Hematopoietic multipotent progenitor cell (in vitro differentiated cells): ENCODE measurements around the gene GTF2A2. TPM values are rescaled to one million over a fixed set of nuclear protein-coding genes. Genes with fewer than 3 reads are reported as not detected.
"Not testable (repeated sequence)": the region's sequence is repeated elsewhere in the genome, so short reads cannot be mapped to it uniquely, and the experiment has no call there.

Experiments
- DNase-seq, 3 donors: peaks; one replicate each; pipeline ENCODE4 v3.0.0-alpha.2; 2011 to 2015; ENCODE audit warnings: low read depth in 2 of 3, low spot score in 2 of 3
- total RNA-seq: library from RNA; depleted of rRNA; stranded (reverse); fragments of >200 nt; gene quantifications from one replicate; pipeline ENCODE4 v1.2.3, GENCODE V29; 2012

The GTF2A2 gene, protein sequence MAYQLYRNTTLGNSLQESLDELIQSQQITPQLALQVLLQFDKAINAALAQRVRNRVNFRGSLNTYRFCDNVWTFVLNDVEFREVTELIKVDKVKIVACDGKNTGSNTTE
- 20.7 TPM for total RNA-seq

DNA sequence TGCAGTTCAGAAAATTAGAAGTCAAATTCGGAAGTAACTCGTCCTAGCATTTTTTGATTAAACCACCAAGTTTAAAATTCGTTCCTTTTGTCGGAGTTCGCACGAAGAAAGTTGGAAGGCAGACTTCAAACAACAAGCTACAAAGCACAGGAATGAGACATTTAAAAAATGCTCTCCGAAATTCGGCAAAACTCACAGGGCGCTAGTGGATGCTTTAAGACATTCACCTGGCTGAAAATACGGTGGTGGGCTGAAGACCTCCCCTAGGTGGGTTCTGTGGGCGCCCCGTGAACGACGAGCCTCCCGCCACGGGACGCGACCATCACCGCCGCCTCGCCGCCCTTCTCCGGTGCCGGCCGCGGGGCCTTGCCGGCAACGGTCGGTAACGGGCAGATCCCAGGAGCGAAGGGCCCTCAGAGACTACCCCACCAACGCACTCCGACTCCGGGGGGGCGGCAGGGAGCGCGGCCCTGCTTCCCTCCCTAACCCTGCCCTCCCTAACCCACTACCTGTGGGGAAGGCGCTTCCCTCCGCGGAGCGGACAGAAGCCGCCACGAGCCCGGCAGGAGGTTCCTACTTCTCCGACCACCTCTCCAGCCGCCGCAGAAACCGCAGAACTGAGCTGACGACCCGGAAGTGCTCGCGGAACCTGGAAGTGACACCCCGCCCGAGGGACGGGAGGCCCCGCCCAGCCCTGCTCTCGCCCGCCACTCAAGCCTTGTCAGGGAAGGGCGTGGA, at the start of gene GTF2A2:
GTF2A2 (minus strand) TSS at position 619 of the 738 bp plus-strand sequence. CDS start 5,238 bp downstream, outside the sequence.
- peak; percentile 66 to 97 (median 96) for DNase-seq

- no peak for DNase-seq
These were observed 46.9 kb upstream of the GTF2A2 start for GRCh38 chr15:59703979-59704796.

GRCh38 chr15:59702351-59702750, 45.0 kb upstream of the GTF2A2 start:
- no peak for DNase-seq

DNA sequence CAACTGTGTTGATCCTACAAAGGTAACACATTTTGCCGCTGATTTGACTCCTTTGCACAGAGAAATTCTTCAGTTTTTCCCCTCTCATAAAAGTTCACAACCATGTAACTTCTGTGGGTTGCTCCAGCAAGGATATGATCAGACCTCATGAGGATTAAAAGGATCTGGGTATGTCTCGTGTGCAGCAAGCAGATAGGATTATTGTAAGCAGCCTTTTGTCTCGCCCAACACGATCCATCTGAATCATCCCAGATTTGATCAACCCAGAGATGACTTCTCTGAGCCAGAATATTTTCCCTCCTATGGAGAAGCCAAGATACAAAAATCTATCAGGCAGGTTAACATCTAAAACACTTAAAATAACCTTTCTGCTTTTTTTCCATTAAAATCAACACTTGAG, 44.6 kb upstream of the GTF2A2 start:
- DNase-seq = no peak

DNA sequence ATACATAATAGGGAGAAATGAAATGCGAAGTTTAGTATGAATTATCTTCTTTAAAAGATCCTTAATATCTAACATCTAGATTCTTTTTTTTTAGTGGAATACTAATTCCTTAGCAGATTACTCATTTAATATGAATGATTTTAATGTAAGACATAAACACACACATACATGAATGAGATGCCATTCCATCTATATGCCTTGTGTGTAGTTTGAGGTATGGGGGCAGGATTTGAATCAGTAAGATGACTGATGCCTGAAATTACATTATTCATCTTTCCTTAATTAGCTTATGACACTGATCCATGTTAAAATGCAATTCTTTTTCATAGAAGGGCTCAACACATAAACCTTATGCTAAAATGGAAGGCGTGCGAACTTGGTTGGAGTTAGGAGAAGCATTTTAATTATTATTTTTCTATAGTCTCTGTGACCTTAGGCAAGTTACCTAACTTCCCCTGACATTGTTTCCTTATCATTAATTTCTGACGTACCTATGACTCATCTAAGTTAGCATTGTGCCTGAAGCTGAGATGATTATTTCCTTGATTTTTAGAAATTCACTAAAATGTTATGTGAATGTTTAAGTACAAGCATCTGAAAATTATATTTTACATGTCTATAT, 42.6 kb upstream of the GTF2A2 start:
- no peak for DNase-seq

DNA sequence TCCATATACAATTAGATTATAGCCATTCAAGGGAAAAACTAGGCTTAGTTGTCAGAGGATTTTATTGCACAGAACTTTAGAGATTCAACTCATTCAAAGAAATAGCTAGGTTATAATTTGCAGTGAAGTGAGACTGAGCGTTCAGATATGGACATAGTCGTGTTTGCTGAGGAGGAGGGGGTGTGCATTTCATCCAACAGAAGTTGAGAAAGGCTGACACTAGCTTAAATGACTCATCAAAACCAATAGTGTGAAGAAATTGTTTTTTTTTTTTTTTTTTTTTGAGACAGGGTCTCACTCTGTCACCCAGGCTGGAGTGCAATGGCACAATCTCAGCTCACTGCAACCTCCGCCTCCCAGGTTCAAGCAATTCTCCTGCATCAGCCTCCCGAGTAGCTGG, 40.8 kb upstream of the GTF2A2 start:
- DNase-seq = not testable (repeated sequence)

- DNase-seq = no peak
These were observed 39.0 kb upstream of the GTF2A2 start for GRCh38 chr15:59696332-59696731.

DNA sequence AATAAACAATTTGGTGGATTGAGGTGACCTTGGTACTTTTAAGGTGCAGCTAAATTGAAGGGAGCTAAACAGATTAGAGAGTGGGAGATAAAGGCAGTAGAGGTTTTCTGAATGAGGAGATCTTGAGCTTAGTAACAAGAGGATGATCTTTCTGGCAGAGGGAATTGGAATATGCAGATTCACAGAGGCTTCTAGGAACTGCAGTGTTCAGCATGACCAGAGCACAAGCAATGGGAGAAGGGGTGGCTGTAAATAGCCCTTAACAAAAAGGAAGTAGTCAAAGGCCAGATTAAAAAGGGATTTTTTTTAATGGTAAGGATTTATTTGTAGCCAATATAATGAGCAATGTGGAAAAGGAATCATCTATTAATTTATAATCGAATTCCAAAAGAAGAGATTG, 37.5 kb upstream of the GTF2A2 start:
- no peak for DNase-seq

DNA sequence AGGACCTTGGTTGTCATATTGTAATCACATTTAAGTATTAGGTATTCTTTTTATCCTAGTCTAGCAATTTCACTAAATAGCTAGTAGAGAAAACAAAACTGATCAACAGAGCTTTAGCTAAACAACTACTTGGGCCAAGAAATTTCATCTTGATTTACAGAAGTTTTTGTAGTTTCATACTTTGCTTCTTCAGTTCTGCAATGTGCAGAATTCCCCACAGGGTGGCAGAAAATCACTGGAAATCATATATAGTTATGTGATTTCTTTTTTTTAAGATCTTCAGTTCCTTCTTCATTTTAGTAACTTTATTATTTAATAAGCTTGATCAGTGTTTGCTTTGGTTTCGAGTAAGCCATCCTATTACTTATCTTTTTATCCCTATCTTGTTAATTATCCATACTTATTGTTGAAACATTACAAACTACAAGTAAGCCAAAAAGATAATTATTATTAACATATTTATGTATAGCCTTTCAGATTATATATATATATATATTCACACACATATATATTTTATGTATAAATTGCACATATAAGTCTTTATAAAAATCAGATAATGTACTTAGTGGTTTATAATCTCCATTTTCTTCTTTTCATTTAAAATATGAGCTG, 34.0 kb upstream of the GTF2A2 start:
- peak in 2 of 3 donors; percentile 70 to 87 for DNase-seq

DNA sequence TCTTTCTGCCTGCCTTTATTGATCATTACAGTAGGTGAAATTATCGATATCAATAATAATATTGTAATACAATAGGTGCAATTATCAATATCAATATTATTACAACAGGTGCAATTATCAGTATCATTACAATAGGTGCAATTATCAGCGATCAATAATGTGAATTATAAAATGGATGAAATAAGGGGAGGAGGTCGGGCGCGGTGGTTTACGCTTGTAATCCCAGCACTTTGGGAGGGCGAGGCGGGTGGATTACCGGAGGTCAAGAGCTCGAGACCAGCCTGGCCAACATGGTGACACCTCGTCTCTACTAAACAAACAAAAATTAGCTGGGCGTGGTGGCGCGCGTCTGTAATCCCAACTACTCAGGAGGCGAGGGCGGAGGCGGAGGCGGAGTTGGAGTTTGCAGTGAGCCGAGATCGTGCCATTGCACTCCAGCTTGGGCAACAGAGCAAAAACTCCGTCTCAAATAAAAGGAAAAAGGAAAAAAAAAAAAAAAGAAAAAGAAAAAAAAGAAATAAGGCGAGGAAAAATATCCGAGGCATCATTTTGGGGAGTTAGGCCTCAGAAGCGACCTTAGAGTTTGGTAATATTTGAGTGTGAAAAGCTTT, 32.4 kb upstream of the GTF2A2 start:
- peak; percentile 31 to 89 (median 67) for DNase-seq

DNA sequence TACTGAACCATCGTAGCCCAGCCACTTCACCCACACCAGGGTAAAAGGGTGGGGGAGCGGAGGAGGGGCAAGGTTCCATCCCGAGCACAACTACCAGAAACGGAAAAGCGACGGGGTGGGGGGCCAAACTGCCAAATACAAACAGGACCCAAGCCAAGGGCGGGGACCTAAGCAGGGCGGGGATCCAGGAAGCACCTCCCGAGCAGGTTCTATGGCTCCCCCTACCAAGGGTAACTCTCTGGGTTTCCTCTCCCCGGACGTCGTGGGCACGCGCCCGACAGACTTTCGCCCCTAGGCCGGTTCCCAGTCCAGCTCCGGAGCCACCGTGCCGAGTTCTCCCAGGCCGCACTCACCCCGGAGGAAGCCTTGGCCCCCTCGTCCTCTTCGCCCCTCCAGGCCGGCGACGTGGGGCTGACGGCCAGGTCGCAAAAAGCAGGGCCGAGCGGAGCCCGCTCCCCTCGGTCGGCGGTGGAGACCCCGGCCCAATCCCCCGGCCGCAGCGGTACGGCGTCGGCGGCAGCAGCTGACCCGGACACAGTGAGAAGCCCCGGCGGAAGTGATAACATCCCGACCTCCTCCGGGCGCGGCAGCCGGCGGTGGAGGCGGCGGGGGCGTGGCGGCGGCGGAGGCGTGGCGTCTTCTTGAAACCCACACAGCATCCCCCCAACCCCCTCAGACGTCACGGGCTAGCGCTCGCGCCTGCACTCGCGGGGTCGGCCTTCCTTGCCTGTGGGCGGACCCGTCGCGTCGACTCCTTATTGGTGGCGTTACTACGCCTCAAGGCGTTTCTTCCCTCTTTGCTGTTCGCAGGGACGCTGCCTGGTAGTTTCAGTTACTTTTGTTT, 31.7 kb upstream of the GTF2A2 start, which contains the start of gene BNIP2:
BNIP2 (minus strand) TSS at position 539 of the 844 bp plus-strand sequence. CDS start 6,863 bp downstream, outside the sequence.
- DNase-seq = peak; percentile 96 to 100 (median 99)

- DNase-seq = peak; percentile 37 to 69 (median 66)
These were observed 31.1 kb upstream of the GTF2A2 start for GRCh38 chr15:59688423-59688781.

GRCh38 chr15:59687836-59688235, 30.5 kb upstream of the GTF2A2 start:
- peak in 2 of 3 donors; percentile 57 to 79 for DNase-seq

GRCh38 chr15:59686389-59686788, 29.1 kb upstream of the GTF2A2 start:
- peak in 2 of 3 donors; percentile 44 to 59 for DNase-seq

DNA sequence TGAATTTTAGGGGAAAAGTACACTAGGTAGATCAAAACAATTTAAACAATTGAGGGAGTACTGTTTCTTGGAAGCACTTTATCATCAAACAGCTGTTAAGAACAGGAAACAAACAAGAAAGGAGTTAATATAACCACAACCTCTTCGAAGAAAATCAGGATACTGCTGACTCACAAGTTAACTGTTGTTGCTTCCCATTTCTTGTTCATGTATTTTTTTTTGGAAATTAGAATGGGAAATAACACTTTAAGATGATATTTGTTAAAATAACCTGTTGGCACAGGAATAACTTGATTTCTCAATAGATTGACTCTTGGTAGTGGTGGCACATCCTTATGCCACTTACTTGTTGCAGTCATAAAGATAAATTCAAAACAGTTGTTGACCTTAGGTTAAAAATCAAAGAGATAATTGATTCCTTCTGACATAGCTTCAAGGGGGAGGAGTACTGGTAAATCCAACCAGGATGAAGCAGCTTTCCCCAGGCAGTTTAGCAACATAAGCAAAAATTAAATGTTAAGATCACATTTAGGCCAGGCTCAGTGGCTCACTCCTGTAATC, 28.5 kb upstream of the GTF2A2 start:
- DNase-seq = peak in 2 of 3 donors; percentile 48 to 62

DNA sequence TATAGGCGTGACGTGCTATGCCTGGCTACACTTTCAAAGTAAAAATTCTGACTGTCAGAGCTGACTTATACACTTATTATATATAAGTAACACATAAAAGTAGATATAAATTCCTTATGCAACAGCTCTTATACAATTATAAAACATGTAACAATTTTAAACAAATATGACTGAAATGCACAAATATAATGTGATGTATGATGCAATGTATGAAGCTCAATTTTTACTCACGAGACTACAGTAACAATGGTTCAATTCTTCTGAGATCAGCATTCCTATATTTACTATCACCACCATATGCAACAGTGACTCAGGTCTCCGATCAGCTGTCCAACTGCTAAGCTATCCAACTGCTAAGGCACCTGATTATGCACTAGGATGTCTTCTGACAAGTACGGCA, 23.6 kb upstream of the GTF2A2 start:
- no peak for DNase-seq

DNA sequence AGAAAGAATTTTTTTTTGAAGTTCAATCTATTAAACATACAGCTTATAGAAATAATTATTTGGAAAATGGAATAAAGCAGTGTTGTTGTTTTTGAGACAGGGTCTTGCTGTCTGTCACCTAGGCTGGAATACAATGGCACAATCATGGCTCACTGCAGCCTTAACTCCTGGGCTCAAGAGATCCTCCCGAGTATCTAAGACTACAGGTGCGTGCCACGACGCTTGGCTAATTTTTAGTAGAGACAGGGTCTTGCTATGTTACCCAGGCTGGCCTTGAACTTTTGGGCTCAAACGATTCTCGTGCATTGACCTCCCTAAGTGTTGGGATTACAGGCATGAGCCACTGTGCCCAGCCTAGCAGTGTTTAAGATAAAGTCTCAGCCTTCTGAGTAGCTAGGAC, 23.0 kb upstream of the GTF2A2 start:
- no peak for DNase-seq

DNA sequence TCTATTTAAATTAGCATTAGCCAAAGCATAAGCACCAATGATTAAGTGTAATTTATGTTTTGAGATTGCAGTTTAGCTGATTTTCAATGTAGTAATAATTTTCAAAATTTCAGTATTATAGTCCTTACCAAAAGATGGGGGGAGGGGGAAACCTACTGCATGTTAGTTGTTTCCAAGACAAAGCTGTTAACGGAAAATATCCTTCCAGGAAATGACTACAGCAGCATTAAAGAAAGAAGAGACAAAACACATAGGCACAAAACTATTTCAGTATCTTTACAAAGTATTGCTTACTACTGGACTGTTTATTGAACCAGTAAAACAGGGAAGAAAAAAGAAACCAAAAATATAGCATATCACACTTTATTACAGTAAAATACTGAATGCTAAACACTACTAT, 21.3 kb upstream of the GTF2A2 start:
- no peak for DNase-seq

- no peak for DNase-seq
These were observed 20.9 kb upstream of the GTF2A2 start for GRCh38 chr15:59678172-59678571.
